Stomach (tissue), 9 donors: ENCODE results near the gene DNAJB2. TPM values are rescaled to one million over a fixed set of nuclear protein-coding genes. Genes with fewer than 3 reads are reported as not detected.

Source experiments
- DNase-seq, 2 donors: peaks; one replicate each; pipeline versions ENCODE4 v3.0.0 to v3.0.0-alpha.2; 2013 to 2019
- H3K27ac ChIP-seq, 5 donors: fragments of 200-600 bp in 4 of 5; sonication (generic) in 4 of 5; one replicate each; pipeline ENCODE4 v1.5.1; 2013 to 2019; ENCODE audit warnings: mild to moderate bottlenecking in 1 of 5, moderate library complexity in 1 of 5
- H3K27me3 ChIP-seq, 3 donors: fragments of 200-600 bp; sonication (generic); one replicate each; pipeline ENCODE4 v1.5.1; 2017 to 2019; ENCODE audit warnings: mixed run types in 1 of 3
- H3K36me3 ChIP-seq, 4 donors: fragments of 200-600 bp; sonication (generic); 1 replicate in 3 of 4; 2 replicates in 1 of 4; pipeline ENCODE4 v1.5.1; 2016 to 2019
- H3K4me1 ChIP-seq, 4 donors: fragments of 200-600 bp; sonication (generic); one replicate each; pipeline ENCODE4 v1.5.1; 2016 to 2019
- H3K4me3 ChIP-seq, 4 donors: fragments of 200-600 bp; sonication (generic) in 3 of 4; one replicate each; pipeline ENCODE4 v1.5.1; 2016 to 2019; ENCODE audit warnings: mild to moderate bottlenecking in 1 of 4
- H3K9me3 ChIP-seq, 4 donors: fragments of 200-600 bp; sonication (generic); one replicate each; pipeline ENCODE4 v1.5.1; 2016 to 2019
- EP300 ChIP-seq: sonication (generic); formaldehyde crosslinking; IDR thresholded peaks from one replicate; pipeline ENCODE4 v1.6.1; 2017; ENCODE audit warnings: antibody characterized with exemption
- POLR2A ChIP-seq, 4 donors: fragments of 450-650 bp; IDR thresholded peaks; one replicate each; pipeline ENCODE4 v1.6.1; 2016; ENCODE audit warnings: antibody characterized with exemption in 4 of 4, control low read depth in 2 of 4, mild to moderate bottlenecking in 1 of 4, moderate library complexity in 1 of 4
- POLR2AphosphoS5 ChIP-seq, 3 donors: sonication (generic); formaldehyde crosslinking; IDR thresholded peaks; one replicate each; pipeline ENCODE4 v1.6.1; 2016; ENCODE audit warnings: antibody characterized with exemption in 3 of 3
- WGBS, 5 donors: extraction: QIAGEN DNeasy Blood & Tissue Kit in 3 of 5; methylation state at CpG; one replicate each; pipeline versions ENCODE4 v1.1.5 to v1.1.7; 2013 to 2018; 5-methylcytosine and 5-hydroxymethylcytosine counted together
- intact Hi-C: fragments of 100-400 bp; cut with DNase I; formaldehyde crosslinking; loops from one replicate; pipeline ENCODE4 v1.15.1; 2023; ENCODE audit warnings: low total_unique reads
- polyA plus RNA-seq, 3 donors: library from polyadenylated mRNA; stranded (reverse); fragments of 200-250 nt; gene quantifications; one replicate each; pipeline ENCODE4 v1.2.3, GENCODE V29; 2013
- total RNA-seq, 5 donors: library from RNA; depleted of rRNA; stranded (reverse); fragments of >200 nt; gene quantifications; one replicate each; pipeline versions ENCODE4 v1.1.0 to v1.2.3, GENCODE V29; 2014 to 2016
- TF ChIP-seq, protein P1 (sequence below), 7 experiments: fragments of 450-650 bp in 4 of 7; fragments of 200-600 bp in 3 of 7; sonication (generic) in 3 of 7; IDR thresholded peaks; one replicate each; pipeline ENCODE4 v1.5.1; 2016 to 2019; ENCODE audit warnings: antibody characterized with exemption in 7 of 7, control low read depth in 2 of 7, mild to moderate bottlenecking in 1 of 7
- donor health status: healthy with polysubstance abuse.
- donor health status: Bipolar disorder and iron deficiency.
- donor health status: healthy.

DNAJB2 gene
- total and polyA plus RNA-seq, 8 donors: 24.4 to 88.8 (median 57.0) TPM

DNA sequence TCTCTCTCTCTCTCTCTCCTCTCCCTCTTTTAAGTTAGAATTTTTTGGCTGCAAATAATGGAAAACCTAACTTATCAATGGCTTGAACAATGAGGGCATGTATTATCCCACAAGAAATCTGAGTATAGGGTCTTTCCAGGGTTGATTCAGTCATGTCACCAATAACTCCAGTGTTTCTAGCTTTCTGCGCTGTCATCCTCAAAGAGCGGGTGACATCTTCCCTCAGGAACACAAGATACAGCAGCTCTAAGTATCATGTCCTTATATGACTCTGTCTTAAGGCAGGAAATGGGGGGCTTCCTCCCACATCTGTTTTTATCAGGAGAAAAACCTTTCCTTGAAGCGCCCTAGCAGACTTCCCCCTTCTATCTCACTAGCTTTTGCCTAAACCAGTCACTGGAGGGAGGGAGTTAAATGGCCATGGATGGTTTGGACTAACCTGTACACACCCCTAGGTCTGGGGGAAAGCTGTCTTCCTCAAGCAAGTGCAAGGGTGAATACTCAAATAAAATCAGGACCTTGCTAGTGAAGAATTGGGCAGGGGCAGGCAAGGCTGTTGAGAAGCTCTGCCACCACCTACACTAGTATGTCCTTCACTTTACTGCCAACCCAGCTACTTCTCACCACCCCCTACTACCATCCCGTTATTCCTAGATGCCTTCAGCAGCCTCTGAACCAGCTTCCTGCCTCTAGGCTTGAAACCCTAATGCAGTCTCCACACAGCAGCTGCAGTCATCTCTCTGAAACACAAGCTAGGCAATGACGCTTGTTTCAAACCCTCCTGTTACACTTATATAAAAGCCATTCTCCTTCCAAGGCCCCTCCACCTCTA, 17.9 kb upstream of the DNAJB2 start:
- intact Hi-C loops: no loop called here
- H3K4me3 ChIP-seq: no peak overlapping the region
- WGBS, 5 donors: 62 to 68% (median 65%) methylated on average over 5 of the region's 5 CpGs

DNA sequence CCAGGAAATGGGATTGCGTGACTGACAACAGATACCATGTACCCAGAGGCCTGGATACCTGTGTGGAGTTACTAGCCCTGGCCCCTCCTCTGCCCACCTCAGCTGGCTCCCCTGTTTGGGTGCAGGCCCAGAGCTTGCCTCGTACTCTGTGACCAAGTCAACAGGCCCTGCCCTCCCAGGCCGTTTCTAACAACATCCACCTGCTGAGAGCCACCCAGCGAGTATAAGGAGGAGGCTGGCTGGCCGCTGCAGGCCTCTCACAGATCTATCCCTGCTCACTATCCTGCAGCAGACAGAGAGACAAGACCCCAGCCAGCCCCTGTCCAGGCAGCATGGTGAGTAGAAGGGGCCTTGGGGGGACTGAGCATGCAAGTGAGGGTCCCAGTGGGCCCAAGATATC, 12.9 kb upstream of the DNAJB2 start:
- no peaks in the 10 kb centered on the region for H3K9me3 ChIP-seq
- H3K4me1 ChIP-seq: peaks cover 0 to 6% (median 0%) of the 10 kb centered on the region in 4 donors
- H3K27me3 ChIP-seq: peaks cover 0 to 4% (median 0%) of the 10 kb centered on the region in 3 donors
- no peak for TF ChIP-seq POLR2AphosphoS5 (IDR thresholded peaks at IDR 0.05)
- TF ChIP-seq, protein P1, sequence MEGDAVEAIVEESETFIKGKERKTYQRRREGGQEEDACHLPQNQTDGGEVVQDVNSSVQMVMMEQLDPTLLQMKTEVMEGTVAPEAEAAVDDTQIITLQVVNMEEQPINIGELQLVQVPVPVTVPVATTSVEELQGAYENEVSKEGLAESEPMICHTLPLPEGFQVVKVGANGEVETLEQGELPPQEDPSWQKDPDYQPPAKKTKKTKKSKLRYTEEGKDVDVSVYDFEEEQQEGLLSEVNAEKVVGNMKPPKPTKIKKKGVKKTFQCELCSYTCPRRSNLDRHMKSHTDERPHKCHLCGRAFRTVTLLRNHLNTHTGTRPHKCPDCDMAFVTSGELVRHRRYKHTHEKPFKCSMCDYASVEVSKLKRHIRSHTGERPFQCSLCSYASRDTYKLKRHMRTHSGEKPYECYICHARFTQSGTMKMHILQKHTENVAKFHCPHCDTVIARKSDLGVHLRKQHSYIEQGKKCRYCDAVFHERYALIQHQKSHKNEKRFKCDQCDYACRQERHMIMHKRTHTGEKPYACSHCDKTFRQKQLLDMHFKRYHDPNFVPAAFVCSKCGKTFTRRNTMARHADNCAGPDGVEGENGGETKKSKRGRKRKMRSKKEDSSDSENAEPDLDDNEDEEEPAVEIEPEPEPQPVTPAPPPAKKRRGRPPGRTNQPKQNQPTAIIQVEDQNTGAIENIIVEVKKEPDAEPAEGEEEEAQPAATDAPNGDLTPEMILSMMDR (IDR thresholded peaks at IDR 0.05): no peak
- no peak for TF ChIP-seq POLR2A (IDR thresholded peaks at IDR 0.05)
- TF ChIP-seq EP300: no peak
- H3K27ac ChIP-seq: no peak overlapping the region
- peak in 1 of 2 donors; percentile 10 for DNase-seq
- H3K36me3 ChIP-seq: no peaks in the 10 kb centered on the region
- no peak overlapping the region for H3K4me3 ChIP-seq
- intact Hi-C loops: no loop called here
- WGBS, 5 donors: 62 to 83% (median 76%) methylated on average over 4 to 5 of the region's 5 CpGs

More for the DNA sequence above, 17.9 kb upstream of the DNAJB2 start:
- Histone ChIP-seq H3K36me3 (no peaks in the 10 kb centered on the region), H3K27me3 (peaks cover 0 to 24% (median 4%) of the 10 kb centered on the region in 3 donors), H3K27ac (no peak overlapping the region), H3K4me1 (no peaks in the 10 kb centered on the region), H3K9me3 (no peaks in the 10 kb centered on the region)
- TF ChIP-seq EP300 (no peak), POLR2A (IDR thresholded peaks at IDR 0.05) (no peak), POLR2AphosphoS5 (IDR thresholded peaks at IDR 0.05) (no peak)
- TF ChIP-seq, protein P1 (IDR thresholded peaks at IDR 0.05): no peak
- no peak for DNase-seq

- Histone ChIP-seq H3K36me3 (no peaks in the 10 kb centered on the region), H3K9me3 (no peaks in the 10 kb centered on the region), H3K4me1 (peaks cover 0 to 6% (median 0%) of the 10 kb centered on the region in 4 donors), H3K27me3 (peaks cover 0 to 4% (median 0%) of the 10 kb centered on the region in 3 donors), H3K4me3 (no peak overlapping the region), H3K27ac (no peak overlapping the region)
- no peak for DNase-seq
- TF ChIP-seq, protein P1 (IDR thresholded peaks at IDR 0.05): no peak
- no peak for TF ChIP-seq POLR2AphosphoS5 (IDR thresholded peaks at IDR 0.05)
- TF ChIP-seq EP300: no peak
- no peak for TF ChIP-seq POLR2A (IDR thresholded peaks at IDR 0.05)
- WGBS, 5 donors: 80 to 100% (median 87%) methylated on average over 1 of the region's 1 CpG
- intact Hi-C loops: no loop called here
Observed at GRCh38 chr2:219266886-219267285, 12.3 kb upstream of the DNAJB2 start.

- no peak for TF ChIP-seq EP300
- no peak for TF ChIP-seq POLR2AphosphoS5 (IDR thresholded peaks at IDR 0.05)
- TF ChIP-seq POLR2A (IDR thresholded peaks at IDR 0.05): no peak
- TF ChIP-seq, protein P1 (IDR thresholded peaks at IDR 0.05): no peak
- H3K9me3 ChIP-seq: no peaks in the 10 kb centered on the region
- no peaks in the 10 kb centered on the region for H3K36me3 ChIP-seq
- intact Hi-C loops: no loop called here
- peaks cover 0 to 6% (median 0%) of the 10 kb centered on the region in 4 donors for H3K4me1 ChIP-seq
- H3K4me3 ChIP-seq: no peak overlapping the region
- no peak overlapping the region for H3K27ac ChIP-seq
- no peak for DNase-seq
- 83 to 89% (median 89%) methylated on average over 2 of the region's 2 CpGs for WGBS, 5 donors
- H3K27me3 ChIP-seq: no peaks in the 10 kb centered on the region
Observed at GRCh38 chr2:219268294-219268693, 10.9 kb upstream of the DNAJB2 start.
